ENCODE results near the gene PTMA. TPM values are rescaled to one million over a fixed set of nuclear protein-coding genes. Genes with fewer than 3 reads are reported as not detected.
A peak's percentile ranks its signal among the peaks of the same experiment; 100 is the strongest.
"Not testable (repeated sequence)": the region's sequence is repeated elsewhere in the genome, so short reads cannot be mapped to it uniquely, and the experiment has no call there.

The PTMA gene
- total RNA-seq, 1 donor, result 545 TPM

- no peak overlapping the region for H2AFZ ChIP-seq (ENCODE audit: low read length)
- H3K9me3 ChIP-seq (ENCODE audit: low read depth, low read length), result no peaks in the 10 kb centered on the region
- no peaks in the 10 kb centered on the region for H3K4me1 ChIP-seq (ENCODE audit: insufficient read depth, low read length)
- no peak for TF ChIP-seq CTCF (IDR thresholded peaks at IDR 0.05; ENCODE audit: extremely low read depth, low read depth, low read length)
- DNase-seq (ENCODE audit: insufficient read length, low spot score, missing footprints), result peak; percentile 52
- no peaks in the 10 kb centered on the region for H3K27me3 ChIP-seq (ENCODE audit: insufficient read depth, low read length)
- H3K36me3 ChIP-seq (ENCODE audit: insufficient read depth, low read length), result no peaks in the 10 kb centered on the region
- H3K27ac ChIP-seq (ENCODE audit: low read depth, low read length), result no peak overlapping the region
- H3K4me2 ChIP-seq (ENCODE audit: insufficient read depth, low read length), result no peak overlapping the region
- H4K20me1 ChIP-seq (ENCODE audit: insufficient read depth, low read length), result no peaks in the 10 kb centered on the region
- no peaks in the 10 kb centered on the region for H3K79me2 ChIP-seq (ENCODE audit: insufficient read depth, low read length)
- no peak overlapping the region for H3K4me3 ChIP-seq (ENCODE audit: insufficient read depth, low read length)
Measured at GRCh38 chr2:231732604-231733003, 24.3 kb downstream of the PTMA start.

GRCh38 chr2:231737761-231738160, 29.4 kb downstream of the PTMA start:
- H3K4me3 ChIP-seq (ENCODE audit: insufficient read depth, low read length), result no peak overlapping the region
- no peak overlapping the region for H3K4me2 ChIP-seq (ENCODE audit: insufficient read depth, low read length)
- H2AFZ ChIP-seq (ENCODE audit: low read length), result no peak overlapping the region
- no peaks in the 10 kb centered on the region for H3K9me3 ChIP-seq (ENCODE audit: low read depth, low read length)
- no peak for DNase-seq (ENCODE audit: insufficient read length, low spot score, missing footprints)
- no peak for TF ChIP-seq CTCF (IDR thresholded peaks at IDR 0.05; ENCODE audit: extremely low read depth, low read depth, low read length)
- no peaks in the 10 kb centered on the region for H4K20me1 ChIP-seq (ENCODE audit: insufficient read depth, low read length)
- H3K27me3 ChIP-seq (ENCODE audit: insufficient read depth, low read length), result no peaks in the 10 kb centered on the region
- no peak overlapping the region for H3K27ac ChIP-seq (ENCODE audit: low read depth, low read length)
- H3K36me3 ChIP-seq (ENCODE audit: insufficient read depth, low read length), result no peaks in the 10 kb centered on the region
- no peaks in the 10 kb centered on the region for H3K4me1 ChIP-seq (ENCODE audit: insufficient read depth, low read length)
- H3K79me2 ChIP-seq (ENCODE audit: insufficient read depth, low read length), result no peaks in the 10 kb centered on the region

- no peaks in the 10 kb centered on the region for H3K79me2 ChIP-seq (ENCODE audit: insufficient read depth, low read length)
- H3K4me1 ChIP-seq (ENCODE audit: insufficient read depth, low read length), result peaks cover 3% of the 10 kb centered on the region
- DNase-seq (ENCODE audit: insufficient read length, low spot score, missing footprints), result peak; percentile 61
- TF ChIP-seq CTCF (IDR thresholded peaks at IDR 0.05; ENCODE audit: extremely low read depth, low read depth, low read length), result no peak
- H3K36me3 ChIP-seq (ENCODE audit: insufficient read depth, low read length), result no peaks in the 10 kb centered on the region
- no peaks in the 10 kb centered on the region for H4K20me1 ChIP-seq (ENCODE audit: insufficient read depth, low read length)
- no peaks in the 10 kb centered on the region for H3K27me3 ChIP-seq (ENCODE audit: insufficient read depth, low read length)
- H2AFZ ChIP-seq (ENCODE audit: low read length), result peak overlapping the region; percentile 72
- no peaks in the 10 kb centered on the region for H3K9me3 ChIP-seq (ENCODE audit: low read depth, low read length)
- peak overlapping the region; percentile 32 for H3K4me2 ChIP-seq (ENCODE audit: insufficient read depth, low read length)
- H3K27ac ChIP-seq (ENCODE audit: low read depth, low read length), result no peak overlapping the region
- H3K4me3 ChIP-seq (ENCODE audit: insufficient read depth, low read length), result no peak overlapping the region
Measured at GRCh38 chr2:231743376-231744116, 35.2 kb downstream of the PTMA start.

GRCh38 chr2:231745303-231746038, 37.1 kb downstream of the PTMA start:
- Histone ChIP-seq H3K4me3 (ENCODE audit: insufficient read depth, low read length) (no peak overlapping the region), H4K20me1 (ENCODE audit: insufficient read depth, low read length) (no peaks in the 10 kb centered on the region), H2AFZ (ENCODE audit: low read length) (no peak overlapping the region), H3K27me3 (ENCODE audit: insufficient read depth, low read length) (no peaks in the 10 kb centered on the region), H3K4me1 (ENCODE audit: insufficient read depth, low read length) (peaks cover 3% of the 10 kb centered on the region), H3K27ac (ENCODE audit: low read depth, low read length) (no peak overlapping the region), H3K79me2 (ENCODE audit: insufficient read depth, low read length) (no peaks in the 10 kb centered on the region), H3K9me3 (ENCODE audit: low read depth, low read length) (no peaks in the 10 kb centered on the region), H3K36me3 (ENCODE audit: insufficient read depth, low read length) (no peaks in the 10 kb centered on the region), H3K4me2 (ENCODE audit: insufficient read depth, low read length) (no peak overlapping the region)
- no peak for TF ChIP-seq CTCF (IDR thresholded peaks at IDR 0.05; ENCODE audit: extremely low read depth, low read depth, low read length)
- DNase-seq (ENCODE audit: insufficient read length, low spot score, missing footprints), result no peak

- H3K27ac ChIP-seq (ENCODE audit: low read depth, low read length); H3K79me2 ChIP-seq (ENCODE audit: insufficient read depth, low read length); H3K27me3 ChIP-seq (ENCODE audit: insufficient read depth, low read length); H3K4me1 ChIP-seq (ENCODE audit: insufficient read depth, low read length); H3K9me3 ChIP-seq (ENCODE audit: low read depth, low read length); H2AFZ ChIP-seq (ENCODE audit: low read length); H3K4me3 ChIP-seq (ENCODE audit: insufficient read depth, low read length); H3K4me2 ChIP-seq (ENCODE audit: insufficient read depth, low read length); DNase-seq (ENCODE audit: insufficient read length, low spot score, missing footprints); H3K36me3 ChIP-seq (ENCODE audit: insufficient read depth, low read length); H4K20me1 ChIP-seq (ENCODE audit: insufficient read depth, low read length): not testable (repeated sequence)
Measured at GRCh38 chr2:231748153-231748896, 40.0 kb downstream of the PTMA start.
